HUES6 (cell line): ENCODE results near the gene PIK3C2G.

ENCODE experiments used
- H3K27ac ChIP-seq: 2 replicates; pipeline ENCODE4 v1.7.0; 2013; ENCODE audit warnings: low read depth, mild to moderate bottlenecking, low read length, inconsistent platforms
- H3K27me3 ChIP-seq: 2 replicates; pipeline ENCODE4 v1.6.1; 2013; ENCODE audit warnings: low read length; ENCODE audit not compliant: control insufficient read depth, insufficient read depth
- H3K36me3 ChIP-seq: 2 replicates; pipeline ENCODE4 v1.6.1; 2013; ENCODE audit warnings: low read length; ENCODE audit not compliant: control insufficient read depth, insufficient read depth
- H3K4me1 ChIP-seq: 2 replicates; pipeline ENCODE4 v1.6.1; 2013; ENCODE audit warnings: low read length; ENCODE audit not compliant: control insufficient read depth, insufficient read depth
- H3K4me3 ChIP-seq: 2 replicates; pipeline ENCODE4 v1.5.1; 2013; ENCODE audit warnings: low read depth, low read length
- H3K9ac ChIP-seq: one replicate; pipeline ENCODE4 v1.6.1; 2013; ENCODE audit warnings: mild to moderate bottlenecking, low read length
- H3K9me3 ChIP-seq: 2 replicates; pipeline ENCODE4 v1.6.1; 2013; ENCODE audit warnings: low read depth, low read length; ENCODE audit not compliant: control insufficient read depth, insufficient read depth

The PIK3C2G gene, protein sequence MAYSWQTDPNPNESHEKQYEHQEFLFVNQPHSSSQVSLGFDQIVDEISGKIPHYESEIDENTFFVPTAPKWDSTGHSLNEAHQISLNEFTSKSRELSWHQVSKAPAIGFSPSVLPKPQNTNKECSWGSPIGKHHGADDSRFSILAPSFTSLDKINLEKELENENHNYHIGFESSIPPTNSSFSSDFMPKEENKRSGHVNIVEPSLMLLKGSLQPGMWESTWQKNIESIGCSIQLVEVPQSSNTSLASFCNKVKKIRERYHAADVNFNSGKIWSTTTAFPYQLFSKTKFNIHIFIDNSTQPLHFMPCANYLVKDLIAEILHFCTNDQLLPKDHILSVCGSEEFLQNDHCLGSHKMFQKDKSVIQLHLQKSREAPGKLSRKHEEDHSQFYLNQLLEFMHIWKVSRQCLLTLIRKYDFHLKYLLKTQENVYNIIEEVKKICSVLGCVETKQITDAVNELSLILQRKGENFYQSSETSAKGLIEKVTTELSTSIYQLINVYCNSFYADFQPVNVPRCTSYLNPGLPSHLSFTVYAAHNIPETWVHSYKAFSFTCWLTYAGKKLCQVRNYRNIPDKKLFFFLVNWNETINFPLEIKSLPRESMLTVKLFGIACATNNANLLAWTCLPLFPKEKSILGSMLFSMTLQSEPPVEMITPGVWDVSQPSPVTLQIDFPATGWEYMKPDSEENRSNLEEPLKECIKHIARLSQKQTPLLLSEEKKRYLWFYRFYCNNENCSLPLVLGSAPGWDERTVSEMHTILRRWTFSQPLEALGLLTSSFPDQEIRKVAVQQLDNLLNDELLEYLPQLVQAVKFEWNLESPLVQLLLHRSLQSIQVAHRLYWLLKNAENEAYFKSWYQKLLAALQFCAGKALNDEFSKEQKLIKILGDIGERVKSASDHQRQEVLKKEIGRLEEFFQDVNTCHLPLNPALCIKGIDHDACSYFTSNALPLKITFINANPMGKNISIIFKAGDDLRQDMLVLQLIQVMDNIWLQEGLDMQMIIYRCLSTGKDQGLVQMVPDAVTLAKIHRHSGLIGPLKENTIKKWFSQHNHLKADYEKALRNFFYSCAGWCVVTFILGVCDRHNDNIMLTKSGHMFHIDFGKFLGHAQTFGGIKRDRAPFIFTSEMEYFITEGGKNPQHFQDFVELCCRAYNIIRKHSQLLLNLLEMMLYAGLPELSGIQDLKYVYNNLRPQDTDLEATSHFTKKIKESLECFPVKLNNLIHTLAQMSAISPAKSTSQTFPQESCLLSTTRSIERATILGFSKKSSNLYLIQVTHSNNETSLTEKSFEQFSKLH (N-terminal part only)

GRCh38 chr12:18261273-18261672 lies at the start of gene PIK3C2G:
Gene PIK3C2G, plus strand, starts transcription at chr12:18261518. Its CDS starts 20,564 bp downstream, at chr12:18282082.
- H3K4me3 ChIP-seq: no peak within 1 kb of the TSS
- H3K27me3 ChIP-seq: no peaks in the 10 kb centered on the region
- H3K27ac ChIP-seq: no peak within 1 kb of the TSS
- H3K9me3 ChIP-seq: no peaks in the 10 kb centered on the region
- no peak within 1 kb of the TSS for H3K9ac ChIP-seq
- no peaks in the 10 kb centered on the region for H3K4me1 ChIP-seq
- H3K36me3 ChIP-seq: no peaks in the 10 kb centered on the region

DNA sequence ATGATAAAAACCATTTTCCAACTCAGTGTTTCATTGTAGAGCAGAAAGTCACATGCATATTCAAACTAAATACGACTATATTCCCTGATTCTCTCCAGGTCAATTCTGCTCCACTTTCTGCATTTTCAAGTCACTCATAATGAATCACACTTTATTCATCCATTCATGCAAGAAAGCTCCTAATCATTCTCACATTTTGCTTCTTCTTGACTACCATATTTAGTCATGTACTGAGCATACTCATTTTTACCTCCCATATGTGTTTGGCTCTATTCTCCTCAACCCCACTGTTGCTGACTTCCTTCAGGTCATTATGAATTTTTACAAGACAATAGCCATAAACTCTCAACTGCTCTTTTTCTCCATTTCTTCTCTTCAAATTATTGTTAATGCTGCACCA lies 43.4 kb upstream of the PIK3C2G start:
- Histone ChIP-seq H3K27ac (no peak overlapping the region), H3K36me3 (no peaks in the 10 kb centered on the region), H3K9me3 (no peaks in the 10 kb centered on the region), H3K9ac (no peak overlapping the region), H3K27me3 (no peaks in the 10 kb centered on the region), H3K4me3 (no peak overlapping the region), H3K4me1 (no peaks in the 10 kb centered on the region)

DNA sequence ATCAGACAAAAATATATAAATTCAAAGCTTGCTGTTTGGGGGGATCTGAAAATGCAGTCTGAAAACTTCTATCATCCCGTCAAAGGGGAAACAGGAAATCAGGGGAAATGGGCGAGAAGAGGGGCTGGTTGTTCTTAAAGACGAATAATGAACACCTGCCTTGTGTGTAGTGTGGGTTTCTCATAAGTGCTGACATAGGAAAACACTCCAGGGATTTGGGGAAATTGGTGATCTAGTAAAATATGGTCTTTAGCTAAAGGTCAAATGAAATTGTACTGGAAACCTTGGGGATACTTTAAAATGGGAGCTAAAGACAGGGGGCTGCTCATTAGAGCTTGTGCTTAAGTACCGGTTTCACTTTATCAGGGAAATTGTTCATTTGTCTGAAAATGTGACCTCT lies 39.6 kb upstream of the PIK3C2G start:
- Histone ChIP-seq H3K27ac (no peak overlapping the region), H3K4me3 (no peak overlapping the region), H3K4me1 (0 out of 2 replicates have a peak, but pooled peaks cover 3% of the 10 kb centered on the region), H3K9ac (no peak overlapping the region), H3K36me3 (no peaks in the 10 kb centered on the region), H3K27me3 (no peaks in the 10 kb centered on the region), H3K9me3 (no peaks in the 10 kb centered on the region)

- Histone ChIP-seq H3K27me3 (no peaks in the 10 kb centered on the region), H3K9me3 (no peaks in the 10 kb centered on the region), H3K27ac (no peak overlapping the region), H3K36me3 (no peaks in the 10 kb centered on the region), H3K4me3 (no peak overlapping the region), H3K9ac (no peak overlapping the region), H3K4me1 (0 out of 2 replicates have a peak, but pooled peaks cover 3% of the 10 kb centered on the region)
Observed at GRCh38 chr12:18222699-18223098, 38.6 kb upstream of the PIK3C2G start.

DNA sequence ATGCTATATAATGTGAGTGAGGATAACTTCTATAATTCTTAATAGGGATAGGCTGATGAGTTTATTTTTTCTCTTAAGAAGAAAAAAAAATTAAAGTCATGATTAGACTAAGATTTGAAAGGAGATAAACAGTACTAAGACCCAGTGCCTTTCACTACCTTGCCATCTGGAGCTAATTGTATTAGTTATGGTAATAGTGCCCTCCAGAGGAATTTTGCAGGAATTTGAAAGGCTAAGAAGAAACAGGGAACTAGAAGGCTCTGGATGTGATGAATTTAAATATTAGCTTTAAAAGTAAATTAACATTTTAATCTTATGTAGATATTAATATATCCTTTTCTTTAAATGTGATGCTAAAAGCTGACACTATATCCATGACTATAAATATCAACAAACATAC lies 36.6 kb upstream of the PIK3C2G start:
- Histone ChIP-seq H3K9me3 (no peaks in the 10 kb centered on the region), H3K27me3 (no peaks in the 10 kb centered on the region)

DNA sequence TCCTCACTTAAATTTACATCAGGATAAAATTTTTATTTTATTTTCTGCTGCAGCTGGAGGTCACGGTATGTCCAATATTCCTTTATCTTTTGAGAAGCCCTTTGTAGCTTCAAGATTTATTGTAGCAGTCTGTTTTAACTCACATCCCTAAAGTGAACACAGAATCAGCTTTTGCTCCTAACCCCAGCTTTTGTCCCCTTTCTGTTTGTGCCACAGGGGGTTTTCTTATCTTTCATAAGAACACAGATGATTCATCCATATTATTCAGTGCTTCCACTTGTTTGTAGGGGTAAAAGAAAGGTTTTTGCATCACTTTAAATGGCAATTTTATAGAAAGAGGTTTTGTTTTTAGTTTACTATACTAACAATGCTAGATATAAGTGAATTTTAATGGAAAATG lies 21.8 kb upstream of the PIK3C2G start:
- no peak overlapping the region for H3K4me3 ChIP-seq
- H3K27me3 ChIP-seq: no peaks in the 10 kb centered on the region
- peaks cover 4% of the 10 kb centered on the region; the same call in 1 of the 2 replicates for H3K4me1 ChIP-seq
- H3K27ac ChIP-seq: no peak overlapping the region
- no peak overlapping the region for H3K9ac ChIP-seq
- no peaks in the 10 kb centered on the region for H3K36me3 ChIP-seq
- H3K9me3 ChIP-seq: peaks cover 3% of the 10 kb centered on the region; the same call in 1 of the 2 replicates

More for the DNA sequence above, 36.6 kb upstream of the PIK3C2G start:
- H3K9ac ChIP-seq: no peak overlapping the region
- H3K36me3 ChIP-seq: no peaks in the 10 kb centered on the region
- no peak overlapping the region for H3K4me3 ChIP-seq
- H3K4me1 ChIP-seq: 0 out of 2 replicates have a peak, but pooled peaks cover 3% of the 10 kb centered on the region
- no peak overlapping the region for H3K27ac ChIP-seq

DNA sequence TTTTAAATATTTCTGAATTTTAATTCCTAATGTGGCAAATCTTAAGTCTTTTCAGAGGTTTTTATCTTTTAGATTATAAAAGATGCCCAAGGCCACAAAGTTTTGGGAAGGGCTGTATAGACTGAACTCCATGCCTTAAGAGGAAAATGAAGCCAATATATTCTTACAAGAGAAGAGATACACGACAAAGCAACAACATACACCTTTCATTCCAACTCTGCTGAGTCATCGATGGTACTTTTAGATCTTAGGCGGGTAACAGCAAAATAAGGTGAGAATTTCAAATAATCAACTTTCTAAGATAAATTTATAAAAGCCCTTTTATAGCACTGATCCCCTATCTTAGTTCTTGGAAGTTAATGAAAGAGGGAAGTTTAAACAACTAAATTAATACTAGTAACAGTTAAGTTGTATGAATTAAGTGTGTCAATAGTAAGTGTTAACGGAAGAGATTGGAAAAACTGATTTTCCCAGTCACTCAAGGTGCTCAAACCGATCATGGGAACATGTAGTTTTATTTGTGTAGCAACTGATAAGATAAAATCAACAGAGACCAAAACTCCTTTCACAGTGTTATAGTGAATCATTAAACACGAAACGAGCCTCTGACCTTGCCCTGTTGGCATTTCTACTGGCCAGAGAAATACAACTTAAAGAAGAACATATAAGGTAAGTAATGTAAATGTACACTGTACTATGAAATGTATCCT lies 18.8 kb upstream of the PIK3C2G start:
- Histone ChIP-seq H3K9ac (no peak overlapping the region), H3K4me1 (peaks cover 4% of the 10 kb centered on the region; the same call in 1 of the 2 replicates), H3K9me3 (no peaks in the 10 kb centered on the region), H3K36me3 (no peaks in the 10 kb centered on the region), H3K27me3 (no peaks in the 10 kb centered on the region), H3K27ac (no peak overlapping the region), H3K4me3 (no peak overlapping the region)

GRCh38 chr12:18243238-18243637 lies 18.1 kb upstream of the PIK3C2G start:
- H3K4me1 ChIP-seq: peaks cover 4% of the 10 kb centered on the region; the same call in 1 of the 2 replicates
- no peaks in the 10 kb centered on the region for H3K9me3 ChIP-seq
- H3K27me3 ChIP-seq: no peaks in the 10 kb centered on the region
- H3K4me3 ChIP-seq: no peak overlapping the region
- no peak overlapping the region for H3K9ac ChIP-seq
- no peaks in the 10 kb centered on the region for H3K36me3 ChIP-seq
- no peak overlapping the region for H3K27ac ChIP-seq

GRCh38 chr12:18246066-18246465 lies 15.3 kb upstream of the PIK3C2G start:
- no peaks in the 10 kb centered on the region for H3K9me3 ChIP-seq
- H3K36me3 ChIP-seq: no peaks in the 10 kb centered on the region
- peaks cover 6% of the 10 kb centered on the region; the same call in 1 of the 2 replicates for H3K4me1 ChIP-seq
- no peaks in the 10 kb centered on the region for H3K27me3 ChIP-seq
- H3K9ac ChIP-seq: no peak overlapping the region
- H3K27ac ChIP-seq: no peak overlapping the region
- H3K4me3 ChIP-seq: no peak overlapping the region

- no peak overlapping the region for H3K4me3 ChIP-seq
- no peaks in the 10 kb centered on the region for H3K36me3 ChIP-seq
- H3K9me3 ChIP-seq: no peaks in the 10 kb centered on the region
- H3K27me3 ChIP-seq: no peaks in the 10 kb centered on the region
- peaks cover 2% of the 10 kb centered on the region; the same call in 1 of the 2 replicates for H3K4me1 ChIP-seq
- no peak overlapping the region for H3K27ac ChIP-seq
- no peak overlapping the region for H3K9ac ChIP-seq
Observed at GRCh38 chr12:18250313-18250916, 10.9 kb upstream of the PIK3C2G start.
